Mesothelial cell of epicardium (in vitro differentiated cells): ENCODE data around the gene ABHD1. TPM values are rescaled to one million over a fixed set of nuclear protein-coding genes. Genes with fewer than 3 reads are reported as not detected.

ENCODE experiments used
- DNase-seq, 2 experiments: peaks; one replicate each; pipeline ENCODE4 v3.0.0; 2021; ENCODE audit warnings: low spot score in 2 of 2; ENCODE audit not compliant: unreplicated experiment in 2 of 2
- H3K27ac Mint-ChIP-seq: 2 replicates; pipeline ENCODE4 v1.8.0; 2021; ENCODE audit warnings: mixed read lengths
- H3K27me3 Mint-ChIP-seq: 2 replicates; pipeline ENCODE4 v1.8.0; 2021; ENCODE audit warnings: low read depth, mixed read lengths
- H3K36me3 Mint-ChIP-seq: 2 replicates; pipeline ENCODE4 v1.8.0; 2021; ENCODE audit warnings: mixed read lengths
- H3K4me1 Mint-ChIP-seq: 2 replicates; pipeline ENCODE4 v1.8.0; 2021; ENCODE audit warnings: mixed read lengths
- H3K4me3 Mint-ChIP-seq: 2 replicates; pipeline ENCODE4 v1.8.0; 2021; ENCODE audit warnings: mild to moderate bottlenecking, moderate library complexity, mixed read lengths
- H3K9me3 Mint-ChIP-seq: 2 replicates; pipeline ENCODE4 v1.8.0; 2021; ENCODE audit warnings: mixed read lengths
- total RNA-seq: library from RNA; stranded (reverse); gene quantifications from 3 replicates; pipeline ENCODE4 v1.2.1, GENCODE V29; 2021
- TF ChIP-seq, protein P1 (sequence below): fragments of 200-600 bp; sonication (generic); IDR thresholded peaks from one replicate; pipeline ENCODE4 v1.5.0; 2021; ENCODE audit warnings: antibody characterized with exemption; ENCODE audit not compliant: unreplicated experiment

The ABHD1 gene
- total RNA-seq, 1 donor from 2014 or later: 1.5 TPM

DNA sequence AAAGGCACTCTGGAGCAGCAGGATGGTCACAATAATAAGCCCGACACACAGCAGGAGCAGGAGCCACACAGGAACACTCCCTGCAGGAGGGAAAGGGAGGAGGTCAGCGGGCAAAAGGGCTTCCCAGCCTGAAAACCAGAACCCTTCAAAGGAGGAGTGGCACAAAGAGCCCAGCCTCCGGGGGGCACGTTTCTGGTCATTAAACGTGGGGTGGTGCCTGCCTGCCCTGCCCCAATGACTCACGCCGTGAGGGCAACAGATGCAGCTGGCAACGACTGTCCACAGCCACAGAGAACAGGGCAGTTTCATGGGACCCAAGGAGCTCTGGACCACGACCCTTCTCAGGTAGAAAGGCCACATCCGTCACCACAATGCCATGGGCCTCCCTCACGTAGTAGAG, 7.8 kb downstream of the ABHD1 start:
- peaks cover 12% of the 10 kb centered on the region for H3K4me1 Mint-ChIP-seq
- no peak overlapping the region for H3K4me3 Mint-ChIP-seq
- TF ChIP-seq, protein P1, sequence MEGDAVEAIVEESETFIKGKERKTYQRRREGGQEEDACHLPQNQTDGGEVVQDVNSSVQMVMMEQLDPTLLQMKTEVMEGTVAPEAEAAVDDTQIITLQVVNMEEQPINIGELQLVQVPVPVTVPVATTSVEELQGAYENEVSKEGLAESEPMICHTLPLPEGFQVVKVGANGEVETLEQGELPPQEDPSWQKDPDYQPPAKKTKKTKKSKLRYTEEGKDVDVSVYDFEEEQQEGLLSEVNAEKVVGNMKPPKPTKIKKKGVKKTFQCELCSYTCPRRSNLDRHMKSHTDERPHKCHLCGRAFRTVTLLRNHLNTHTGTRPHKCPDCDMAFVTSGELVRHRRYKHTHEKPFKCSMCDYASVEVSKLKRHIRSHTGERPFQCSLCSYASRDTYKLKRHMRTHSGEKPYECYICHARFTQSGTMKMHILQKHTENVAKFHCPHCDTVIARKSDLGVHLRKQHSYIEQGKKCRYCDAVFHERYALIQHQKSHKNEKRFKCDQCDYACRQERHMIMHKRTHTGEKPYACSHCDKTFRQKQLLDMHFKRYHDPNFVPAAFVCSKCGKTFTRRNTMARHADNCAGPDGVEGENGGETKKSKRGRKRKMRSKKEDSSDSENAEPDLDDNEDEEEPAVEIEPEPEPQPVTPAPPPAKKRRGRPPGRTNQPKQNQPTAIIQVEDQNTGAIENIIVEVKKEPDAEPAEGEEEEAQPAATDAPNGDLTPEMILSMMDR: no peak
- DNase-seq: no peak
- H3K27me3 Mint-ChIP-seq: no peaks in the 10 kb centered on the region
- peaks cover 9% of the 10 kb centered on the region for H3K36me3 Mint-ChIP-seq
- no peak overlapping the region for H3K27ac Mint-ChIP-seq
- no peaks in the 10 kb centered on the region for H3K9me3 Mint-ChIP-seq

DNA sequence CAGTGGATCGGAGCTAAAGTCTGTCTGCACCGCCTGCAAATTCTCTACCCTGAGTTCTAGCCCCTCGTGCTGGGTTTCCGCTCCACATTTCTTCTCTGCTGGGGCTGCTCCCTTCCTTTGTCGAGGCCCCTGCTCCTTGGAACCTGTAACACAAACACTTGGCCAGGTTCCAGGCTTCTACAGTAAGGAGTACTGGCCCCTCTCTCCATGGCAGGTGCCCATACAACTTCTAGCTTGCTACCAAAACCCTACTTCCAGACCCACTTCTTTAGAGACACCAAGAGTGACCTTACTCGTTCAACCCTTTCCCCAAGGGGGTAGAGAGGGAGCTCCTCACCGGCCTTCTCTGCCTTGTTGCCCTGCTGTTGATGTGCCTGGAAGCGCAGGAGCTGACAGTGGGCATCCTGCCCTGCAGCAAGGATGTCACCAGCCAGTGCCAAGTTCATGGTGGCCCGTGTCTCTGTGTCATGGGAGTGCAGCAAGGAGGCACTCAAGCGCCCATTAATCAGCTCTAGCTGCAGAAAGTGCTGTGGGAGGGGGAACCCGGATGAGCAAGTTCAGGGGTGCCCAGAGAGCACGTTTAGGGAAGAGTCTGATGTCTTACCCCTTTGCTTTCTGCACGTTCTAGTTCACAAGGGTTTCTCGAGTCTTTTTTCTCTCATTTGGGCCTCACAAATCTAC, 9.7 kb downstream of the ABHD1 start:
- DNase-seq: no peak
- peak overlapping the region; percentile 91 for H3K27ac Mint-ChIP-seq
- TF ChIP-seq, protein P1: no peak
- peaks cover 12% of the 10 kb centered on the region for H3K4me1 Mint-ChIP-seq
- H3K36me3 Mint-ChIP-seq: peaks cover 9% of the 10 kb centered on the region
- no peaks in the 10 kb centered on the region for H3K9me3 Mint-ChIP-seq
- H3K27me3 Mint-ChIP-seq: no peaks in the 10 kb centered on the region
- peak overlapping the region; percentile 90 for H3K4me3 Mint-ChIP-seq

DNA sequence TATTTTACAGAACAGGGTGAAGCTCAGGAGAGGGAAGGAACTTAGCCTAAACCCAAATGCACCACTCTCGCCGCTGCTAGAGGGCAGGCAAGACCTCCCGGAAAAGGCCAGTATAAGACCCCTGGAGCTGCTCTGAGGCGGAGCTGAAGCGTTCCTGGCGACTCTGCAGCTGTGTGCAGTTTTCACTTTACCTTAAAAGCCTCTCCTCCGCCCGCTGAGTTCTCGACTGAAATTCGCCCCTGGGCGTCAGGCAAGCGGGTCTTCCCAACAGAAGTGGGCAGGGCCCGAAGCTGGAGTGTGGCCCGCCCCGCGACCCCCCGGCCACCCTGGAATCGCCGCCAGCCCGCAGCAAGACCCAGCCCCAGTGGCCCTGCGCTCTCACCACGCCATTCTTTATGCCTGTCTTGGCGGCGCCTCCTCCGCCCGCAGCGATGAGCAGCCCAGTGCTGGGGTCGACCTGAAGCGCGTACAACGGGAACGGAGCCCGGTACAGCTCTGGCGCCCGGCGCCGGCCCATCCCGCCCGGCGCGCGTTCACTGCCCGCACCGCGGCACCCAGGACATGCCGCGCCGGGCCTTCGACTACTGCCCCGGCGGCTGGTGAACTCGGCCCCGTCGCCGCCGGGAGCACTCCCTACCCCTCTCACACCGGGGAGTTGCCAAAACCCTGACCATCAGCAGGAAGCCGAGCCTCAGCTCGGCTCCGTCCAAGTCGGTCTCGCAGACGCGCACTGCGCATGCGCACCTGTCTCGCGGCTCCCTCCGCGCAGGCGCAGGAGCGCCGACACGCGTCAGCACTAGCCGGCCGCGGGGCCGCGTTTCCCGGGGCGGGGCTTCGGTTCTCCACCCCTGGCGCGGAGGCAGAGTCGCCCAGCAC, 10.5 kb downstream of the ABHD1 start, which contains the start of gene PREB:
PREB (minus strand) TSS at position 732 of the 876 bp plus-strand sequence; CDS start at position 517, 215 bp downstream.
- H3K27ac Mint-ChIP-seq: peak within 1 kb of the TSS; percentile 98

DNA sequence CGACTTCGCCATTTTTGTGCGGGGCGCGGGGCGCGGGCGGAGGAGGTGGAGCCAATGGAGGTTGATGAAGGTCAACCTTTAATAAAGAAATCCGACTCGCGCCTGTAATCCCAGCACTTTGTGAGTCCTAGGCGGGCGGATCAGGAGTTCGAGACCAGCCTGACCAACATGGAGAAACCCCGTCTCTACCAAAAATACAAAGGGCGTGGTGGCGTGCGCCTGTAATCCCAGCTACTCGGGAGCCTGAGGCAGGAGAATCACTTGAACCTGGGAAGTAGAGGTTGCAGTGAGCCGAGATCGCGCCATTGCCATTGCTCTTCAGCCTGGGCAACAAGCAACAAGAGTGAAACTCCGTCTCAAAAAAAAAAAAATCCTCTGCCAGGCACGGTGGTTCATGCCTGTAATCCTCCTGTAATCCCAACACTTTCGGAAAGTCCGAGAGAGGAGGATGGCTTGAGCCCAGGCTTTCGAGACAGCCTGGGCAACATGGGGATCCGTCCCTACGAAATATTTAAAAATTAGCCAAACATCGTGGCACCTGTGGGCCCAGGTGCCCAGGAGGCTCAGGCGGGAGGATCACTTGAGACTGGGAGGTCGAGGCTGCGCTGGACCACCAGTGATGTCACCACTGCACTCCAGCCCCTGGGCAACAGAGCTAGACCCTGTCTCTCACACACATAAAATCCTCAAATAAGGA, 11.3 kb downstream of the ABHD1 start:
- H3K4me1 Mint-ChIP-seq: peaks cover 12% of the 10 kb centered on the region
- TF ChIP-seq, protein P1: no peak
- DNase-seq: no peak
- no peaks in the 10 kb centered on the region for H3K9me3 Mint-ChIP-seq
- peaks cover 9% of the 10 kb centered on the region for H3K36me3 Mint-ChIP-seq
- H3K4me3 Mint-ChIP-seq: peak overlapping the region; percentile 90
- H3K27ac Mint-ChIP-seq: peak overlapping the region; percentile 78
- H3K27me3 Mint-ChIP-seq: peaks cover 1% of the 10 kb centered on the region

More for the DNA sequence above, 10.5 kb downstream of the ABHD1 start, which contains the start of gene PREB:
- Mint-ChIP-seq H3K27me3 (no peaks in the 10 kb centered on the region), H3K9me3 (no peaks in the 10 kb centered on the region), H3K4me1 (peaks cover 12% of the 10 kb centered on the region), H3K36me3 (peaks cover 9% of the 10 kb centered on the region), H3K4me3 (peak within 1 kb of the TSS; percentile 90)
- DNase-seq: peak; percentile 98 to 99
- TF ChIP-seq, protein P1: no peak

DNA sequence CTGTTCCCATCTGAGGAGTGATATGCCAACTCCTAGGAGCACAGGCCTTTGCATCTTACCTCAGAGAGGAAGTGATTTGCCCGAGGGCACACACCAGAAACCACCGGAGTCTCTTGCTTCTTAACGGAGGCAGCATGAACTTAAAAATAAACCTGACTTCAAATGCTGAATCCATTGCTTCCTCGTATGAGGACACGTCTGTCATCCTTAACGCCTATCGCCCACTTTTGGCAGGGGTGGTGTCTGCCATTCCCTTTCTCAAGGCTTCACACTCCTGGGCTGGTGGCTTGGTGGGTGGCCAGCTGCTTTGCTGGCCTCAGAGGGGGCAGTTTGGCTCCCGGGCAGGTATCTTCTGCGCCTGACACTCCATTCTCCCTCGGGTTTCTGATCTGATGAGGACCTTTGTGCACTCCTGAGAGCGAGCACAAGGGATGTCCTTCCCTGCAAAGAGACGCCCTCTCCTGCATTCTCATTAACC, 11.9 kb downstream of the ABHD1 start:
- DNase-seq: no peak
- Mint-ChIP-seq H3K27me3 (peaks cover 4% of the 10 kb centered on the region), H3K4me3 (peak overlapping the region; percentile 90), H3K4me1 (peaks cover 12% of the 10 kb centered on the region), H3K27ac (peak overlapping the region; percentile 78), H3K36me3 (peaks cover 9% of the 10 kb centered on the region), H3K9me3 (no peaks in the 10 kb centered on the region)
- TF ChIP-seq, protein P1: no peak
